Retinal pigment epithelial cell (primary cell): ENCODE measurements around the gene NPEPL1.

Experiments
- DNase-seq: peaks from one replicate; pipeline ENCODE4 v3.0.0-alpha.2; 2010; ENCODE audit warnings: low read depth
- H3K4me3 ChIP-seq: 2 replicates; pipeline ENCODE4 v1.5.1; 2011; ENCODE audit warnings: mild to moderate bottlenecking, low read length, control low read depth, moderate library complexity
- CTCF ChIP-seq: conservative IDR thresholded peaks from 2 replicates; pipeline ENCODE4 v1.5.1; 2011; ENCODE audit warnings: low read depth, low read length, control low read depth, inconsistent platforms

Gene NPEPL1

DNA sequence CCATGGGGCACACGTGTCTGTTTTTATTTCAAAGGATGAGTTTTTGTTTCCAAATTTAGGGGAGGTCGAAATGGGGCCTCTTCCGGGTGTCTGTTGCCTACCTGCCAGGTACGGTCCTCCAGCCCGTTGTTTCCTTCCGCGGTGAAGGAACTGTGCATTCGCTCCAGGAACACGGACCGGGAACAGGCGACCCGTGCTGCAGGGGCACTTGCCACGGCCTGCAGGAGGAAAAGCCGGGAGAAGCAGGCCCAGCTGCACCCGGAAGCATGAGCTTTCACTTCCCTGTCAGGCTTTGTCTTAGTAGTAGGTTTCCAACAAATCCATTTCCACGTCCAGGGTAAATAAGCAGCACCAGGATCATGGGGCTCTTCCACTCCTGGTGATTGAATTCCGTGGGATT is 17.0 kb upstream of the NPEPL1 start:
- no peak overlapping the region for H3K4me3 ChIP-seq
- DNase-seq, result no peak
- no peak for TF ChIP-seq CTCF

DNA sequence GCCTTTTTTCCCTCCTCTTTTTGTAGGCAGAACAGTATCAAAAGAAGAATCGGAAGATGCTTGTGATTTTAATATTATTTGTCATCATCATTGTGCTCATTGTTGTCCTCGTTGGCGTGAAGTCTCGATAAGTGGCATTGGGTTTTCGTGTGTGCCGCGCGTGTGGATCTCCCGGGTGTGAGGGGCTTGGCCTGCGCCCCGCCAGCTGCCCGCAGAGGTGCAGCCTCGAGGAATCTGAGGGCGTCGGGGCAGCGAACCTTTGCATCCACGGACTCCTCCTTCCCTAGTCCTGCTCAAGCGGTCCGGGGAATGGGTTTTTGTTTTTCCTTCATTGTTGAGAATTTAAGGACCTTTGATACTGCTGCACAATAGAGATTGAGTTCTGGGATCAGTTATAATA is 16.4 kb upstream of the NPEPL1 start:
- no peak for DNase-seq
- no peak for TF ChIP-seq CTCF
- H3K4me3 ChIP-seq, result no peak overlapping the region

- H3K4me3 ChIP-seq, result no peak overlapping the region
- TF ChIP-seq CTCF, result no peak
- no peak for DNase-seq
Observed at GRCh38 chr20:58677079-58677604, 15.5 kb upstream of the NPEPL1 start.

- TF ChIP-seq CTCF, result no peak
- H3K4me3 ChIP-seq, result no peak overlapping the region
- no peak for DNase-seq
Observed at GRCh38 chr20:58677808-58678207, 14.8 kb upstream of the NPEPL1 start.

- DNase-seq, result no peak
- TF ChIP-seq CTCF, result no peak
- no peak overlapping the region for H3K4me3 ChIP-seq
Observed at GRCh38 chr20:58678806-58679205, 13.8 kb upstream of the NPEPL1 start.

GRCh38 chr20:58682656-58683531 is 9.7 kb upstream of the NPEPL1 start:
- peak; percentile 66 for DNase-seq
- TF ChIP-seq CTCF, result no peak
- H3K4me3 ChIP-seq, result no peak overlapping the region

GRCh38 chr20:58684291-58684690 is 8.3 kb upstream of the NPEPL1 start:
- no peak overlapping the region for H3K4me3 ChIP-seq
- no peak for DNase-seq
- TF ChIP-seq CTCF, result no peak
